Stimulated activated CD8-positive, alpha-beta memory T cell treated with anti-CD3 and anti-CD28 coated beads, Interleukin-7, amount 100 ng/mL, for 1 hour (primary cell): Measurements from ENCODE around the gene AVP.

ENCODE experiments used
- DNase-seq, 2 donors: peaks; one replicate each; pipeline ENCODE4 v3.0.0-alpha.2; 2020; ENCODE audit warnings: low read depth in 2 of 2

Gene AVP

DNA sequence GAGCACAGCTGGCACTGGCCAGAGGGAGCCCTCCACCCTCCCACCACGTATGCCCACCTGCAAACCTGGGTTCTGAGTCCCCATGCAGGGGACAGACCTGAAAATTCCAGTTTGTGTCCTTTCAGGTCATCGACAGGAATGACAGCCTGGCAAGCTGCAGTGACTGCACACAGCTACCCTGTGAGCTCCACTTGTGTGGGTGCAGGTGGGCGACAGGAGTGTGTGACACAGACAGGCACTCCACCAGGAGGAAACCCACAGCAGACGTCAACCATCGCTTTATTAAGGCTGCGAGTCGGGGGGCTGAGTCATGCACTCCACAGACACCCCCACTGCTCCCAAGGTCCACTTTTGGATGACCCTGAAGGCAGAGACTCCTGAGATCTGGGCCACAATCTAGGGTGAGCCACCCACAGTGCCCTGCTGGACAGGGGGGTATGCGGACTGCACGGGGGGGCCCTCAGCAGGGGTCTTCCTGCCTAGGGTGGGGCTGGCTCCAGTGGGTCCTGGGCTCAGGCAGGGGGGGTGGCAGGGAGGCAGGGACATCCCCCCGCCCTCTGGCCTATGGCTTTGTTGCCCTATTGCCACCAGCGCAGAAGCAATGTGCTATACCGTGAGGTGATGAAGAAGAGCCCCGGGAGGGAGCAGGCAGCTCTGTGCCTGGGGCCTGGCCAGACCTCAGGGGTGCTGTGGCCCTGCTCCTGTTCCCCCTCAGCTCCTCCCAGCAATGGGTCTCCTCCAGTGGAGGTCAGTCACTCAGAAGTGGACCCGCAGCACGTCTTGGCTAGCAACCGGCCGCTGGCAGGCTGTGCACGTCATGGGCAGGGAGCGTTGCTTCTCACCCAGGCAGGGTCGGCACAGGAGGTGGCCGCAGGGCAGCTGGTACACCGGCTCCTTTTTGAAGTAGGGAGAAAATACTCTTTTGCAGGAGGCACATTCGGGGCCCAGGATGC is 25.1 kb upstream of the AVP start:
- no peak for DNase-seq

DNA sequence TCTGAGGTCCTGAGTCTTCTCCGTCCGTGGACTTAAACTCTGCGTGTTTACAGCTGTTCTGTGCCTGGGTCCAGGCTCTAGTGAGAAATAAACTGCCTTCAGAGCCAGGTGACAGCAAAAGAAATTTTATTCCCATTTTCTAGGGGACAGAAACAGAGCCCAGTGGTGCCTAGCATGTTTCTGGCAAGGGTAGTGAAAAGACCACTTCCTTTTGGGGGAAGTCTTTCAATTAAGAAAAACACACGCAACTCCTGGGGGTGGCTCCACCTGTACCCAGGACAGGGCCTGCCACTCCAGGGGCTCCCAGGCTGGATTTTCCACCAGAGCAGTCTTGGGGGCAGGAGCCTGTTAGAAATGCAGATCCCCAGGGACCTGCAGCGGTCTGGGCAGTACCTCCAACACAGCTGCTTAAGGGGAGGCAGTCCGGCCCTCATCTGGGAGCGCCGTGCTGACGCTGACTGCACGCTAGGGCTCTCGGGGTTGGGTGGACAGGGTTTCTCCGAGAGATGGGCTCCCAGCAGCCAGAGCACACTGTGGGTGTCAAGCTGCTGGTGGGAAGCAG is 23.0 kb upstream of the AVP start:
- DNase-seq: no peak

DNA sequence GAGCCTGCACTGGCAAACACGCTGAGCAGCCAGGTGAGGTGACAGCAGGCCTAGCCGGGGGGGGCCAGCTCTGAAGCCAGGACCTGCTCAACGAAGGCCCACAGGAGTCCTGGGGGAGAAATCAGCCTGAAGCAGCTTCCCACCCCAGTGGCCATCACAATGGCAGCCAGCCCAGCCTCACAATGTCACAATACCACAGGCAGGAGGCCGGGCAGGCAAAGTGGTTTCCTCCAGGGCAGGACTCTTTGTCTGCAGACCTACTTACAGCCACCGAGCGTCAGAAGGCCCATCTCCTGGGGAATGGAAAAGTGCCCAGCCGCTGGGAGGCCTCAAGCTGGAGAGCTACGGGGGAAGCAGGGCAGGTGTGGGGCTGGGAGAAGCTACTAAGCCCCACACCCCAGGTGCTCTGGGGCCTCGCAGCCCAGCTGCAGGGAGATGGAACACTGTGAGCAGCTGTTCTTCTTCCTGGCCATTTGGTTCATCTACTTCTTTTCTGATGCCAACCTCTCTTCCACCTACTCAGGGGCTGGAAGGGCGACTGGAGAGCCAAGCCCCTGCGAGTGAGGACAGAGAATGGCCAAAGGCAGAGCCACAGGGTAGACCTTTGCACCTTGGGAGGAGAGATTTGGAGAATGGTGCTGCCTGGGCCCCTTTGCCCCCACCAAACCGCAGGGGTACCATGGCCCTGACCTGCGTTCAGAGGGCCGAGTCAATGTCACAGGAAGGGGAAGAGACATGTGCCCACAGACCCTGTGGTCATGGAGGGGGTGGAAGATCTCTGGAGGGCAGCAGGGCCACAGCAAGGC is 22.3 kb upstream of the AVP start:
- DNase-seq: no peak

DNA sequence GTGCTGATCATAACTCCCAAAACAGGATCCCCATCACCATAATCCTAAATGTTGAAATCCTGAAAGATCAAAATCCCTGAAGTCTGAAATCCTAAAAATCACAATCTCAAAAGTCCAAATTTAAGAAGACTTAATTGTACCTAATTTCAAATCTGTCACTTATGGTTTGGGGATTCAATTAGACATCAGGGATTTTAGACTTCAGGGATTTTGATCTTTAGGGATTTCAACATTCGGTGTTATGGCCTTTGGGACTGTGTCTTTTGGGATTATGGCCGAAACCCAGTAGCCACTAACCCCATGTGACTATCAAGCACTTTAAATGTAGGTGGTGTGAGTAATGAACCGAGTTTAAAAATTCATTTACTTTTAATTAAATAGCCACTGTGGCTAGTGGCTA is 21.7 kb upstream of the AVP start:
- no peak for DNase-seq

DNA sequence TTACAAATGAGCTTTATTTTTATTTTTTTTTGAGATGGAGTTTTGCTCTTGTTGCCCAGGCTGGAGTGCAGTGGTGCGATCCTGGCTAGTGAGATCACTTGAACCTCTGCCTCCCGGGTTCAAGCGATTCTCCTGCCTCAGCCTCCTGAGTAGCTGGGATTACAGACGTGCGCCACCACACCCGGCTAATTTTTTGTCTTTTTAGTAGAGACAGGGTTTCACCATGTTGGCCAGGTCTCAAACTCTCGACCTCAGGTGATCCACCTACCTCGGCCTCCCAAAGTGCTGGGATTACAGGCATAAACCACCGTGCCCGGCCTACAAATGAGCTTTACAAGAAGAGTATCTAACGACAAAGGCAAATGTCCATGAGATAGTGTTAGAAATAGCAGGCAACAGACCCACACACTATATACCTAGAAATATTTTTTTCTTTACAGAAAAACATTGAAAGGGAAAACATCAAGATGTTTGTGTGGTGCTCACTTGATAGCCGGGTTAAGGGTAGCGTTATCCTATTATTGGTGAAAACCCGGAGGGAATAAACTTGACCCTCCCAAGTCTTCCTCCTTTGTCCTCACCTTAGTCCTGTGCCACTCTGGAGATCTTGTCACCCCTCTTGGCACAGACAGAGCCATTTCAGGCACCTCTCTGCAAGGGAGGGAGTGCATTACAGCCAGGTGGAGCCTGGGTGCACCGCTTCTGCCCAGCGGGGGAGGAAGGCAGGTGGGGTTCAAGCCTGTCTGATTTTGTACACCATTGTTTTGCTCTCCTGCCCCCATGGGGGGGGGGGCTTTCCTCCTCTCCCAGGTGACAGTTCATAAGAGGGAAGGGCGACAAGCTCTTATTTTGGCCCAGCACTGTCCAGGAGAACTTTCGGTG is 21.0 kb upstream of the AVP start:
- no peak for DNase-seq

DNA sequence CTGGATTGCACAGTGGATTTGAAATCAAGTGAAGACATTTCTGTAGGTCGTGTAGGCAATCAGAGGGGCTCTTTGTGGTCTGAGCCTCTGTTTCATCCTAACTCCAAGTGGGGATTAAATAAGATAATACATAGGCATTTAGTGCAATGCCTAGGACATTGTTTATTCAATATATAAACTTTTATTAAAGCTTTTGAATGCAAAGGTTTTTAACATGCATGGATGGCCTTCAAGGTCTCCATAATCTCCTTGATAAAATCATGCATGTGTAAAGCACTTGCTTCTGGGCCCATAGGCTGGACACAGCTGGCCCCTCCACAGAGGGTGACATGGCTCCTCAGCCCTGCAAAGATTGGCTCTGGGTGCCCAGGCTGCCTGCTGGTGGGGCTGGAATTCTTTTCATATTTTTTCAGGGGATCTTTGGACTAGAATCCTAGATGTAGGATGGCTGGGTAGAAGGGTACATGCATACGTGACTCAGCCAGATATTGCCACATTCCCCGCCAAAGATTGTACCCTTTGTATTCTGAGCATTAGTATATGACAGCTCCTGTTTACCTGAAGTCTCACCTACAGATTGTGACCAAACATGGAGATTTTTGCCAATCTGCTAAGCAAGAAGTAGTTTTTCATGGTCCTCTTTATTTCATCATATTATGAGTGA is 19.0 kb upstream of the AVP start:
- DNase-seq: no peak

DNA sequence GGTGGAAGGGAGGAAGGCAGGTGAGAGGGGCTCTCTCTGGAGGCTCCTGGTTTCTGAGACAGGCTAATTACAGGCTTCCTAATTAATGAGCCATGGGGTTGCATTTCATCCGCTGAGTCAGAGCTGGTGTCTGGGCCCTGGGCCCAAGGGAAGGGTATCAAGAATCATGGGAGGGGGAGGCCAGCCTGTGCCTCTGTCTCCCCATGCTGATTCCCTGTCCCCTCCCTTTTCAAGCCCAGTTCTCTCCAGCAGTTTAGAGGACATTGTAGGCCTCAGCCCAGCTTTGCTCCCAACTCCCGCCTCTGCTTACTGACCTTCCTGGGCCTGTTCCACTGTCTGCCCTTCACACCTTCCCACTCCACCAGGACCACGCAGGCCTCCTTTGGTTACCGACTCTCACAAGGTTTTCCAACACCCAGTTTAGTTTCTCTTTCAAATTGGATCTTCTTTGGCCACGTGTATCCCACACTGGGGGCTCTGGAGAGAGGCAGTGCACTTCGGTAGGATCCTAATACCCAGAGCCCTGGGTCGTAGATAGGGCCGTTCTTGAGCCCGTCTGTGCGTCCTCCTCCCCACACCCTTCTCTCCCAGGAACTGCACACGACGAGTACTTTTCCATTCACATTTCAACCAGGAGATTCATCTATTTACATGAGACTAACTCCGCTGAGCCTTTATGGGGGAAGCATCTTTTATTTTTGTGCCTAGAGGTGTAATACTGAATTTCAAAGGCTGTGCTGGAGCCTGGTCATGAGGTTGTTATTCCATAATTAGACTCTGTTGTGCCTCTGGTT is 18.2 kb upstream of the AVP start:
- DNase-seq: no peak

- DNase-seq: no peak
These were observed 17.4 kb upstream of the AVP start for GRCh38 chr20:3101737-3102574.

DNA sequence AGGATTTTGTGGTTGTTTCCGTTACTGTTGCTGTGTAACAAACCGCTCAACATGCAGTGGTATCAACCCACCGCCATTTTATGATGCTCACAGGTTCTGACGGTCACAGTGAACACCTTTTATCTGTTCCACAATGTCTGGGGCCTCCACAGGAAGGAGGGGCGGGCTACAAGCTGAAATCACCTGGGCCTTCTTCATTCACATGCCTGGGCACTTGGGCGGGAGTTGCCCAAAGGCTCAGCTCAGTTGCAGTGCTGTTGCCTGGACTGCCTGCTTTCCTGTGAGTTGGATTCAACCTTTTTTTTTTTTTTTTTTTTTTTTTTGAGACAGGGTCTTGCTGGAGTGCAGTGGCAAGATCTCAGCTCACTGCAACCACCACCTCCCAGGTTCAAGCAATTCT is 16.7 kb upstream of the AVP start:
- no peak for DNase-seq

DNA sequence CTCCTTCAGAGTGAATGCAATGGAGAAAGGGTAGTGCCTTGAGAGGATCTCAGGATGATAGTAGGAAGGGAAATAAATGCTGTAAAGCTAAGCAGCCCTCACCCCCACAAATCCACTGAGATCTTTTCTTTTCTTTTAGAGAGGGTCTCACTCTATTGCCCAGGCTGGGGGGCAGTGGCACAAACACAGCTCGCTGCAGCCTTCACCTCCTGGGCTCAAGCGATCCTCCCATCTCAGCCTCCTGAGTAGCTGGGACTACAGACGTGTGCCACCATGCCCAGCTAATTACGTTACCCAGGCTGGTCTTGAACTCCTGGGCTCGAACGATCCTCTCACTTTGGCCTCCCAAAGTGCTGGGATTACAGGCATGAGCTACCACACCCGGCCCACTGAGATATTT is 16.0 kb upstream of the AVP start:
- no peak for DNase-seq

DNA sequence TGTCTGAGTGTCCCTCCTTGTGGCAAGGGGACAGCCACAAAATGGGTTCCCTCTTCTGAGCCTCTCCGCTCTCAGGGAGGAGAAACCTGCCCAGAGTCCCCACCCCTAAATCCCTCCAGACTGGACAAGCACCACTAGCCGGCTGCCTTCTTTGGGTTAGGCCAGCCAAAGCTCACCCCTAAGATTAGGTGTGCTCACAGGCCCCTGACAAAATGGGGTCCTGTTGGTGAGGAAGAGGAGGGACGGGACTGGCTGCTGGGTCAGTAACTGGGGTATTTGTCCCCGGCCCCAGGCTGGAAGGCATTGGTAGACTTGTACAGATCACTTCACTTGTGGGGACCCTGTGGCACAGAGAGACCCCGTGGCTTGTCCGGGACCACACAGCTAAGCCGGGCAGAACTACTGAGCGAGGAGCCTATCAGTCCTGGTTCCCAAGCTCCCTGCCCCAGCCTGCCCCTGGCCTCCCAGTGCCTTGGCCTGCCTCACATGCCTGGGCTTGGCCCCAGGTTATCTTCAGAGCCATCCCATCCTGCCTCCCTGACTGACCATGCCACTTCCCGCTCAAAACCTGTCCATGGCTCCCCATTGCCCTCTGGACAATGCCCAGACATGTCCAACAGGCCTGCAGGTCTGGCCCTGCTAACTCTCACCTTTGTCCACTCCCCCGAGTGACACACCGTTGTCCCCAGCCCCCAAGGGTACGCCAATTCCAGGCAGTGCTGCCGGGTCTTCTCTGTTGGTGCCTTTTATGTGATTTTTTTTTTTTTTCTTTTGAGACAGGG is 10.5 kb upstream of the AVP start:
- DNase-seq: no peak

- DNase-seq: no peak
These were observed 9.4 kb upstream of the AVP start for GRCh38 chr20:3093861-3094361.

GRCh38 chr20:3092611-3093379 is 8.3 kb upstream of the AVP start:
- DNase-seq: no peak

DNA sequence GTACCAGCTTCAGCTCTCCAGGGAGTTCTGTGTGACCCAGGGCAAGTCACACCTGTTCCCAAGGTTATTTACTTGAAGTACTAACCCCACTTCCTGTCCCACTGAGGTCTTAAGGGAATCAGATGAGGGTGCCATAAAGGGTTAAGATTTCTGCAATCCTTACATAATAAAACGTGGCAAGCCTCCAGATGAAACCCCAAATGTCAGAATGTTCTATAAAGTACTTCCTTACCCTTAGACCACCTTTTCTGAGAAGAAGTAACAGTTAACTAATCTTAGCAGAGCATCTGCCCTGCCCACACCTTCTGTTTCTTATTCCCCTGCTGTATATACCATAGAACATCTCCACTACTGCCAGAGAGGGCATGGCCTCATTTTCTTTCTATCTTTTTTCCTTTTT is 6.0 kb upstream of the AVP start:
- no peak for DNase-seq

GRCh38 chr20:3088031-3088430 is 3.5 kb upstream of the AVP start:
- DNase-seq: no peak

- no peak for DNase-seq
These were observed 1.1 kb upstream of the AVP start for GRCh38 chr20:3085571-3086072.

- no peak for DNase-seq
These were observed 449 bp upstream of the AVP start for GRCh38 chr20:3084986-3085360.
